ENCODE results near the gene IL17F.

DNA sequence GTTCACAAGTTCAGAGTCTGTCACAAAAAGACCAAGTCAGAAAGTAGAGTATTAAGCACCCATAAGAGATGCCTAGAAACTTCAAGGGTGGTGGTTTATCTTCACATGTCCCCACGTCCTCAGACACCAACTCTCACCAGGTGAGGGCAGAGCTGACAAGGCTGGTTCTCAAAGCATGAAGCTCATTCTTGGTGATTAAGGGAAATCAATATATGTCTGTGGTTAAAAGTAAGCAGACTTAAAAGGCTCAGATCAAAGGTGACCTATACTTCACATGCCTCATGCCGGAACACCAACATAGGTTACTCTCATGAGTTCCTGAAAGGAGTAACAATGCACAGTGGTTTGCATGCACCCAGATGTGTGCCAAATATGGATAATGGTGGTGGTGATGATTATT lies 31.2 kb downstream of the IL17F start:
- TF ChIP-seq, protein P1, sequence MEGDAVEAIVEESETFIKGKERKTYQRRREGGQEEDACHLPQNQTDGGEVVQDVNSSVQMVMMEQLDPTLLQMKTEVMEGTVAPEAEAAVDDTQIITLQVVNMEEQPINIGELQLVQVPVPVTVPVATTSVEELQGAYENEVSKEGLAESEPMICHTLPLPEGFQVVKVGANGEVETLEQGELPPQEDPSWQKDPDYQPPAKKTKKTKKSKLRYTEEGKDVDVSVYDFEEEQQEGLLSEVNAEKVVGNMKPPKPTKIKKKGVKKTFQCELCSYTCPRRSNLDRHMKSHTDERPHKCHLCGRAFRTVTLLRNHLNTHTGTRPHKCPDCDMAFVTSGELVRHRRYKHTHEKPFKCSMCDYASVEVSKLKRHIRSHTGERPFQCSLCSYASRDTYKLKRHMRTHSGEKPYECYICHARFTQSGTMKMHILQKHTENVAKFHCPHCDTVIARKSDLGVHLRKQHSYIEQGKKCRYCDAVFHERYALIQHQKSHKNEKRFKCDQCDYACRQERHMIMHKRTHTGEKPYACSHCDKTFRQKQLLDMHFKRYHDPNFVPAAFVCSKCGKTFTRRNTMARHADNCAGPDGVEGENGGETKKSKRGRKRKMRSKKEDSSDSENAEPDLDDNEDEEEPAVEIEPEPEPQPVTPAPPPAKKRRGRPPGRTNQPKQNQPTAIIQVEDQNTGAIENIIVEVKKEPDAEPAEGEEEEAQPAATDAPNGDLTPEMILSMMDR (IDR thresholded peaks at IDR 0.05; ENCODE audit: control extremely low read depth in 1 of 3, insufficient read depth in 1 of 3, low read depth in 1 of 3, low read length in 3 of 3), result peak in 1 of 3 experiments; percentile 23; a peak in 1 of 4 replicates
- no peak for TF ChIP-seq POLR2A (IDR thresholded peaks at IDR 0.05; ENCODE audit: control extremely low read depth in 1 of 2, low read depth in 2 of 2, low read length in 2 of 2)
- no peak for TF ChIP-seq TCF12 (IDR thresholded peaks at IDR 0.05; ENCODE audit: low read depth, low read length)
- TF ChIP-seq RFX5 (IDR thresholded peaks at IDR 0.05; ENCODE audit: borderline replicate concordance, low read depth, low read length), result no peak
- no peak for TF ChIP-seq JUN (IDR thresholded peaks at IDR 0.05; ENCODE audit: low read depth, low read length)
- no peak for TF ChIP-seq CHD2 (IDR thresholded peaks at IDR 0.05; ENCODE audit: low read length)
- TF ChIP-seq ATF2 (IDR thresholded peaks at IDR 0.05; ENCODE audit: low read length), result no peak
- no peak for TF ChIP-seq POLR2AphosphoS5 (IDR thresholded peaks at IDR 0.05; ENCODE audit: low read depth, low read length)
- no peak for TF ChIP-seq KDM4A (IDR thresholded peaks at IDR 0.05; ENCODE audit: low read depth, low read length, severe bottlenecking)
- TF ChIP-seq, protein P2, sequence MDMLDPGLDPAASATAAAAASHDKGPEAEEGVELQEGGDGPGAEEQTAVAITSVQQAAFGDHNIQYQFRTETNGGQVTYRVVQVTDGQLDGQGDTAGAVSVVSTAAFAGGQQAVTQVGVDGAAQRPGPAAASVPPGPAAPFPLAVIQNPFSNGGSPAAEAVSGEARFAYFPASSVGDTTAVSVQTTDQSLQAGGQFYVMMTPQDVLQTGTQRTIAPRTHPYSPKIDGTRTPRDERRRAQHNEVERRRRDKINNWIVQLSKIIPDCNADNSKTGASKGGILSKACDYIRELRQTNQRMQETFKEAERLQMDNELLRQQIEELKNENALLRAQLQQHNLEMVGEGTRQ (IDR thresholded peaks at IDR 0.05; ENCODE audit: low read length), result no peak
- TF ChIP-seq BCL11A (IDR thresholded peaks at IDR 0.05; ENCODE audit: low read depth in 2 of 2, low read length in 2 of 2), result no peak
- TF ChIP-seq, protein P3, sequence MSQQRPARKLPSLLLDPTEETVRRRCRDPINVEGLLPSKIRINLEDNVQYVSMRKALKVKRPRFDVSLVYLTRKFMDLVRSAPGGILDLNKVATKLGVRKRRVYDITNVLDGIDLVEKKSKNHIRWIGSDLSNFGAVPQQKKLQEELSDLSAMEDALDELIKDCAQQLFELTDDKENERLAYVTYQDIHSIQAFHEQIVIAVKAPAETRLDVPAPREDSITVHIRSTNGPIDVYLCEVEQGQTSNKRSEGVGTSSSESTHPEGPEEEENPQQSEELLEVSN (IDR thresholded peaks at IDR 0.05), result no peak
- TF ChIP-seq SAP30 (IDR thresholded peaks at IDR 0.05; ENCODE audit: insufficient read depth, insufficient replicate concordance, low read length), result no peak
